NCI-H1417 (cell line): ENCODE measurements around the gene ABT1.
"Not testable (repeated sequence)": the region's sequence is repeated elsewhere in the genome, so short reads cannot be mapped to it uniquely, and the experiment has no call there.

Experiments
- DNase-seq, 3 experiments: peaks; one replicate each; lab custom pipeline; 2025; lab: John Stamatoyannopoulos, UW

ABT1 gene

DNA sequence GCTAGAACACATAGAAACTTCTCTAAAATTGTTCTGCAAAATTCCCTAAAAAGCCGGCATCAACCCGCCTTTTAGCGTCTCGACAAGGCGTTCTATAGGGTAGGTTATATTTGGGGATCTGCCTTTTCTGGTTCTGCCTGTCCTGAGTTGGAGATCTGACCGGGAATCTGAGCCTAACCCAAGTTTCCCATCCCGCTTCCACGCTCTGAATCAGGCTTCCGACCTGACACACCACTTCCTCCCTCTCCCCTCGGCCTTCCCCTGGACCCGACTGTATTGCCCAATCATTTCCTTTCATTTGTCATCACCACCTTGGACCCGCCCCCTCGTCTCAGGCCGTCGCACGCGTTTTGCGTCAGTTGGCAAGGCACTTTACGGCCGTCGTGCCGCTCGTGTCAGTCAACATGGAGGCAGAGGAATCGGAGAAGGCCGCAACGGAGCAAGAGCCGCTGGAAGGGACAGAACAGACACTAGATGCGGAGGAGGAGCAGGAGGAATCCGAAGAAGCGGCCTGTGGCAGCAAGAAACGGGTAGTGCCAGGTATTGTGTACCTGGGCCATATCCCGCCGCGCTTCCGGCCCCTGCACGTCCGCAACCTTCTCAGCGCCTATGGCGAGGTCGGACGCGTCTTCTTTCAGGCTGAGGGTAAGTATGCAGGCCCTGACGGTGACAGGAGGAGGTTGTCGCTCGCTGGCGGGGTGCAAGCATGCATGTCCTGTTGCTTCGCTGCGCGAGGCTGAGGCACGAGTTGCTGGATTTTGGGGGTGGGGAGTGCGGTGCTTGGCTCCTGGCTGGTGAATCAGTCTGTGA is at the start of gene ABT1:
ABT1 (plus strand) TSS at position 375 of the 810 bp plus-strand sequence; CDS start at position 405, 30 bp downstream.
- DNase-seq: peak; percentile 94 to 98 (median 96)

GRCh38 chr6:26547363-26547762 is 49.4 kb upstream of the ABT1 start:
- not testable (repeated sequence) for DNase-seq

GRCh38 chr6:26550250-26550993 is 46.3 kb upstream of the ABT1 start:
- peak; percentile 49 to 77 (median 54) for DNase-seq

DNA sequence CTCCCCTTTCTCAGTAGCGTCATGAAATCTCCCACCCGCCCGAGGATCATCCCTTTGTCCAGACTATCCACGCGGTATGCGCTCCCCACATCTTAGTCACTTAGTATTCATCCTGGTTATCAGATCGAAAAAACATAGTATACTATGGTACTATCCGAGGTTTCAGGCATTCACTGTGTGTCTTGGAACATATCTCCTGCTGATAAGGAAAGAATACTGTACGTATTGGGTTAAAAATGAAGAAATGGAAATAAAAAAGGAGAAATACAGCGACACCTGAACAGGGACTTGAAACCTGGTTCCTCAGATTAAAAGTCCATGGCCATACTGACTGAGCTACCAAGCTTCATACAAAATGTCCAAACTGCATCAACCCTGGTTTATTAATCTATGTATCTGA is 44.5 kb upstream of the ABT1 start:
- DNase-seq: no peak

- no peak for DNase-seq
These were observed 44.0 kb upstream of the ABT1 start for GRCh38 chr6:26552640-26553188.

DNA sequence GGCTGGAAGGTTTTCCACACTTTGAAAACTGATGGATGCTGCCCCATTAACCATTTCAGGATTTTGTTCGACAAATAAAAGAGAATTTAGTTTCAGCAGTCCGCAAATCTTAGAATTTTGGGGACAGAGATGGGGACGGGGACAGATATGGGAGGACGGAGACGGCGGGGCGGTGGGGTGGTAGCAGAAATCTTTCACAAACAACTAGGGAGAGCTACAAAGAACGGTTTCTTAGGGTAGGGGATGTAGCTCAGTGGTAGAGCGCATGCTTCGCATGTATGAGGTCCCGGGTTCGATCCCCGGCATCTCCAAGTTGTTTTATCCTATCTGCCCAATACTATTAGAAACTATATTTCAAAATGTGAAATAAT is 43.5 kb upstream of the ABT1 start:
- peak; percentile 61 to 91 (median 72) for DNase-seq

DNA sequence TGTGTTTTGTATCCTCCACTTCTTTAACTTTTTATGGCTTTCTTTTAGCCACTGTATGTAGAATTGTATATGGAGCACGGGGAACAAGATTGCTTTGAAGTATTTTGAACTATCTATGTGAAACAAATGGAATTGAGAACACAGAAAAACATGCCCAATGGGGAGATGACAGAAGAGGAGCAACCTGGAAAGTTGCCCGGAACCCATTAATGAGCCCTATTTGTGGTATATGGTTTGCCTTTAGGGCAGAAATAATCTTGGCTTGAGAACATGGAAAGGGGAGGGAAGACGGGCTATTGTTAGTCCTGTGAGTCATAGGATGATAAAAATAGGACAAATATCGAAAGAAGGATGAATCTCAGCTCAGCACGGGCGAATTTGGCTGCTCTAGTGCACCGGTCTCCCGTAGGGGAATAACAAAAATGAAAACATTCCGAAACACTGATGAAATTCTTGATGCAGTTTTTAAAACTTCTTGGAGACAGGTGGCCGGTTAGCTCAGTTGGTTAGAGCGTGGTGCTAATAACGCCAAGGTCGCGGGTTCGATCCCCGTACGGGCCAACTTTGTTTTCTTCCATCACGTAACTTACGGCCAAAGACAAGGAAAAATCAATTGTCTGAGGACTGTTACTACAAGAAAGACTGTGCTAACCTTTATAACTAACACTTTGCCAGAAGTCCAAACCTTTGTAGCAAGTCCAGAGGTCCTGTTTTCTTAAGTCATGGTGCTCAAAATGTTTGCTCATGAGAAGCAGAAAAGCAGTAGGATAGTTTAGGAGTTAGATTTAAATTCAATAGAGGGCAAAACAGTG is 42.9 kb upstream of the ABT1 start:
- DNase-seq: peak; percentile 73 to 92 (median 86)

DNA sequence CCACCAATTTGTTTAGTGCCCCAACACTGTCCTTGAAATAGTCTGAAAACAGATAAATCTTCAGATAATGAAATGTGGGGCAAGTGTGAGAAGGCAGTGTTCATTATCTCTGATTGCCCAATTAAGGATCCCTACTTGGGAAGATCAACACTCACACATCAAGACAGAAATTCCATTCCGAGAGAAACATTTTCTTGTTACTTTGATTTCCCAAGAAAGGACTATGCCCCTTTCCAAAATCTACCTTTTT is 42.4 kb upstream of the ABT1 start:
- DNase-seq: no peak

DNA sequence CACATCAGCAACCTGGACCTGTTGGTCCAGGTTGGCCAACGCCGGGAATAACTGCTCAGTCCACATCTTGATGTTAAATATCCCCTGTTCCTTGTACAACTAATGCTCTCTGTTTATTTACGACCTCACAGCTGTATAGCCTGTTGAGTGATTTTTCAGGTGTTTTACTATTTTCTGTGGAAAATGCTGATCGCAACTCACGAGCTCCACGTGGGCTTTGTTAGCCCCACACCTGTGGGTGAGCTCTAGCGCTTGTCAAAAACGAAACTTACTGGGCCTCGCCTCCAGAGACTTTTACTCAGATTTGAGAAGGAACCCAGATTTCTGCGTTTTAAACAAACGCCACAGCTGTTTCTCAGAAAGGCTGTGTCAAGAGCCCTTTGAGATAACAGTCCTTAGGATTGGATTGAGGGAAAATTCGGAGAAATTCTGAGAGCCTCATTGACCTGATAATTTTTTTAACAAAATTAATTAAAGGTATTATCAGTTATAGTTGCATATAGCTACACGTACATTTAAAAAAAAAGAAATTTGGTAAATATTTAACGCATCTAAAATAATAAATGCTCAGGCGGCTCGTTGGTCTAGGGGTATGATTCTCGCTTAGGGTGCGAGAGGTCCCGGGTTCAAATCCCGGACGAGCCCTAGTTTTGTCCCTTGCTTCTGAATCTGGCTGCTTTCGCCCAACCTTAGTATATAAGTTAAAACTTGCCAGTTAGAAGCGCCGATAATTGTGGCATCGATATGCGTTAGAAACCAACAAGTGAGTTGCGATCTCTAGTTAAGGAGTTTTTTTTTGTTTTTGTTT is 41.9 kb upstream of the ABT1 start:
- DNase-seq: peak in 2 of 3 experiments; percentile 32 to 57

DNA sequence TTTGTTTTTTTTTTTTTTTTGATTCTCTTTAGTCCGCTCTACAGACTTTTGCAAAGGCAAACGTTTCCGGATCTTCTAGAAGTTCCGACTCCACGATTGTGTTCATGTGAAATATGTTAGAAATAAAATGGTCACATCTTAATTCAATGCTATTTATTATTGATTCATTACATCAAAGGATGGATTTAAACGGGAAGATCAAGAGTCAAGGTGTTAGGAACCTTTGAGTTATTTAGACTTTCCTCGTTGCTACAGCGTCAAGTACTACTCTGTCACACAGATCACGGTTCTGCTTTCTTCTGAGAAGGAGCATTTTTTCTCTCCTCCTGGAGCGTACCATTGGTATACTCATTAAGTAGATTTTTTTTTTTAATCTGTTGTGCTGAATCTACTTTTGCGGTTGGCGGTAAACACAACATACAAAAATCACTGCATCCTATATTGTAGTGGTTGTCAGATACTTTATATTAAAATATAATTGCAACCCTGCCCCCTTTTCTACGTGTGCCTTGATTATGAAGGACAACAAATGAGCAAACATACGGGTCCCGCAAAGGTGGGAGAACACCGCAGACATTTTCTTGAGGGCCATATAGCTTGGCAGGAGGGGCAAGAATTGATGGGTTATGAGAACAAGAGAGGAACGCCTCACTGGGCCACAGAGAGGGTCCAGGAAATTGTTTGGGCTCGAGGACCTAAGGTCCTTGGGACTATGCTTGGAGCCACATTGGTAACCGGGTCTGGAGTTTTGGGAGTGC is 41.1 kb upstream of the ABT1 start:
- no peak for DNase-seq

DNA sequence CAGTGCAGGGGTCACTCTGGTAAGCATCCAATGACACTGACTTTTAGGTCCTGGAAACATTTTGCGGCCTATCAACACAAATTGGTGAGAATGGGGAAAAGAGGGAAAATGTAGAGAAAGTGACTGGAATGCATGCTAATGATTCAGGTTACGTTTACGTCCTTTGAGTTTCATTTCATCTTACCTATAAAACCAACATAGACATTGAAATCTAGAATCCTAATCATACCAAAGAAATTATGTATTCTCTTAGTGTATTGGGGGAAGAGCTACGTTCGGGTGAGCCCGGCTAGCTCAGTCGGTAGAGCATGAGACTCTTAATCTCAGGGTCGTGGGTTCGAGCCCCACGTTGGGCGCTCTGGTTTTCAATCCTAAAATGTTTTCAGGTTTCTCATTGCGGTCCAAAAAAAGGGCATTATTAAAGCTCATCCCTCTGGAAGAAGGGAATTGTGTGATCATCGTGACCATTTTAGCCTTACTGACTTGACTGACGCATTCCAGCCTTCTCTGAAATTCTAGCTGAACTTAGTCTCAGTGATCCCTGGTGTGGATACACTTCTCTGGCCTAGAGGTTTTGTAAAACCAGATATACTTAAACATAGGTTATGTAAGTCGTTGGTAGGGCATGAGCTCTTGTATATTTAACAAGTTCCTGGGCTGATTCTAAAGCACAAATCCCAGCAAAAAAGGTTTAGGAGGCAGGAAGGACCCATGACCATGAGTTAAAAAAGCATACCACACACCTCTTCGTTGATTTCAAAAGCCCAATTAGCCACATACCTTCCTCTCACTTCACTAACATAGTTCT is 40.3 kb upstream of the ABT1 start:
- DNase-seq: peak in 2 of 3 experiments; percentile 33 to 72

DNA sequence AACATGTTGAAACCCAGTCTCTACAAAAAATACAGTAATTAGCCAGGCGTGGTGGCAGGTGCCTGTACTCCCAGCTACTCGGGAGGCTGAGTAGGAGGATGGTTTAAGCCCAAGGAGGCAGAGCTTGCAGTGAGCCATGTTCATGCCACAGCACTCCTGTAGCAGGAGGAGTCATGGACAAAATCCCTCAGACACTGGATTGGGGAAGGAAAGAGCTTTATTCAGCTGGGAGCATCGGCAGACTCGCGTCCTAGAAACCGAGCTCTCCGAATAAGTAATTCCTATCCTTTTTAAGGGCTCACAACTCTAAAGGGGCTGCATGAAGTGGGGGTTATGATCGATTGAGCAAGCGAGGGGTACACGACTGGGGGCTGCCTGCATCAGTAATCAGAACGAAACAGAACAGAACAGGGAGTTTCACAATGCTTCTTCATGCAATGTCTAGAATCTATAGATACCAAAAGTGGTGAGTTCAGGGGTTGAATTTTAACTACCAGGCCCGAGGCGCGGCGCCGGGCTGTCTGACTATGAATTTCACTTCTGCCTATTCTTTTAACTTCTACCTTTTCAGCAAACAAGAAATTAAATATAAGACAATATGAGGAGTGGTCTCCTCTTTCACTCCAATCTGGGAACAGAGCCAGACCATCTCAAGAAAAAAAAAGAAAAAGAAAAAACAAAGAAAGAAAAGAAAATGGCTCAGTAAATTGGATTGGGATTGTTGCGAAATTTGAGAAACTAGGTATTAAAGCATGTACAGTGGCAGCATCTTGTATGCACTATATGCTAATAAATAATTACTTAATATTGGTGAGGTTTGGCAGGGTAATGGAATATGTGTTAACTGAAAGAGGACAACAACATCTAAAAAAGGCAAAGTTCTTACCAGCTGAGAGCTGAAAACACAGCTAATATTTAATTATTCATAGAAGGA is 35.0 kb upstream of the ABT1 start:
- DNase-seq: no peak

GRCh38 chr6:26563488-26563887 is 33.3 kb upstream of the ABT1 start:
- DNase-seq: no peak

DNA sequence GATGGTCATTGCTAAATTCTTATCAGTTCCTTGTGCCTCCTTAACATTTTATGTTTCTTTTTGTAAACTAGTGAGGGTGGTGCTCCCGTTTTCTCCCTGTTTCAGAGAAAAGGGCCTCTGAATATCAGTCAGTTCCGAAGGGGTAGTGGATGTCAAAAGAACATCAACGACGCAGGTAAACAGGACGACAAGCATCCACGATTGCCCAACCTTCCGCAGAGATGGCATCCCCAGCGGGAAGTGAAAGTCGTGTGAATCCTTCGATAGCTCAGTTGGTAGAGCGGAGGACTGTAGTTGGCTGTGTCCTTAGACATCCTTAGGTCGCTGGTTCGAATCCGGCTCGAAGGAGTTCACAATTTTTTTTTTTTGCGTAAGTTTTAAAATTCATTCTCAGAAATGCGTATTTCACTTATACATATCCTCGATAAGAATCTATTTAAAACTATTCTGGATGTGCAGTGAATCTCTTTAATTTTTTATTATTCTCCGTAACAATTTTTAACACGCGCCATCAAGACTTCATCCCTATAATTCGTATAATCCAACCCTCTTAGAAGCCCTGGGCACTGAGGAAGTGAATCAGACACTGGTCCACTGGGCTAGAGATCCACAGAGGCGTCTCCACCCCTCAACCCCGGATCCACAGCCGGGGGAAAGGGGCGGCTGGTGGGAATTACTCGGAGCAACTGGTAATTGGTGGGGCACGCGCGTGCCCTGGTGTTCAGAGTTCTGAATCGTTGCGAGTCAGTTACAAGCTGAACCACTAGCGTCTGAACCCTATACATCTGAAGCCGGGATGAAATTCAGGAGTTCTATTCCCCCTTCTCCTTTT is 27.9 kb upstream of the ABT1 start:
- peak; percentile 90 to 98 (median 96) for DNase-seq

GRCh38 chr6:26569433-26569764 is 27.4 kb upstream of the ABT1 start:
- DNase-seq: no peak

- no peak for DNase-seq
These were observed 26.5 kb upstream of the ABT1 start for GRCh38 chr6:26570027-26570809.
